NCI-H1694 (cell line): ENCODE results near the gene SHISAL1.
"Not testable (repeated sequence)": the region's sequence is repeated elsewhere in the genome, so short reads cannot be mapped to it uniquely, and the experiment has no call there.

ENCODE experiments used
- DNase-seq: peaks from one replicate; lab custom pipeline; 2025; lab: John Stamatoyannopoulos, UW

SHISAL1 gene

DNA sequence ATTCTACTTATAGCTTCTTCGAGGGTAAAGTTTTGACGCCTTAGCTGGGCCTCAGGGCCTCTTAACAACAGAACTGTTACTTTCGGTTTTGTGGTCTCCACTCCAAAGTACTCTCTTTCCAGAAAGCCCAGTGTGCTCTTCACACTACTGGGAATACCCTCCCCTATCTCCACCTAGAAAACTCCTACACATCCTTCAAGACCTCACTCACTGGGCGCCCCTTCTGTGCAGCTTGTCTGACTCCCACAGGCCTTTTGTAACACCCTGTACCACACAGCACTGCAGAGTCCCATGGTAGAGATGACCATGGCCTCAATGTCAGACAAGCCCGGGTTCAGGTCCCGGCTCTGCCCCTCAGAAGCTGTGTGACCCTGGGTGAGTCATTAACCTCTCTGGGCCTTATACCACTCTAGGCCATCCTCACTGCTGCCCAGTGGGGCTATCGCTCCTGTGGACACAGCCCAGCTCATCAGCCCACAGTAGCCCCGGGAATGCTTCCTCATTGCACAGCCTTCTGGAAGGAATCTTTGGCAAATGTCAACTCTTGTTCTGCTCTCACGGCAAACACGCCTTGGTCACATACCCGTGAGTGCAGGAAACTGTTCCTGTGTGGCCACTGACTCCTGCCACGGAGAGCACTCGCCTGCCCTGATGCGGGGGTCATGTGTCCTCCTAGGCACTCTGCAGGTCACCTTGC lies 51.4 kb downstream of the SHISAL1 start:
- DNase-seq = no peak

DNA sequence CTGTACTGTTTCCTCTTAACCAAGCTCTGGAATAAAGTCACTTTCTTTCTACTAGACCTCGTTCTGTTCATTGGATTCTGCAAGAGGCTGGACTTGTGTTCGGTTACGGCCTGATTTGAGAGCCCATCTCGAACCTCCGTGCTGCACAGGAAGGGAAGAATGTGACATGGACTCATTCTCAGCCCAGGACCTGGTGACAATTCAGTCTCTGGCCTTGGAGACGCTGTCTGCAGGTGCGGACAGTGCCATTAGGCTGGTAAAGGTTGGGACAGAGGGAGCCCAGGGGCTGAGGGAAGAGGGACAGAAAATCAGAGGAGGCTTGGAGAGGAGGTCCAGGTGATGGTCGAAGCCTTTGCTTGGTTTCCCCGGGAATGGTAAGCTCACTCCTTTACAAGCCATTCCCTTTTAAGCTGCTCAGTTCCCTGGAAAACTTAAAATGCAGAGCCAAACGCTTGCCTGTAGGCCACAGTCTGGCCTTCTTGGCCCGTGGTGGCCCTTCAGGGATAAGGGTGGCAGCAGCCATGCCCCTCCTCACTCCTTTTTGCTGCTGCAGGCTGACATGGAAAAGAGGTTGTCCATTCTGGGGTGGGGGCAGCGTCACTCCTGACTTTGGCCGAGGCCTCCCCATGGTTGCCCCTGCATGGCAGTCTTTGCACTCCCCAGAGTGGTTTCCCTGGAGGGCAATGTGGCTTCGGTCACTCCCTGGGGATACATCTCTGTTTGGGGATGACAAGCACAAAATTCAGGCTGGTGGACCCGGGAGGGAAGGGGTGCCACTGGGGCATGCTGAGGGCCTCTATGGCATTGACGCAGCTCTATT lies 52.3 kb downstream of the SHISAL1 start:
- no peak for DNase-seq

DNA sequence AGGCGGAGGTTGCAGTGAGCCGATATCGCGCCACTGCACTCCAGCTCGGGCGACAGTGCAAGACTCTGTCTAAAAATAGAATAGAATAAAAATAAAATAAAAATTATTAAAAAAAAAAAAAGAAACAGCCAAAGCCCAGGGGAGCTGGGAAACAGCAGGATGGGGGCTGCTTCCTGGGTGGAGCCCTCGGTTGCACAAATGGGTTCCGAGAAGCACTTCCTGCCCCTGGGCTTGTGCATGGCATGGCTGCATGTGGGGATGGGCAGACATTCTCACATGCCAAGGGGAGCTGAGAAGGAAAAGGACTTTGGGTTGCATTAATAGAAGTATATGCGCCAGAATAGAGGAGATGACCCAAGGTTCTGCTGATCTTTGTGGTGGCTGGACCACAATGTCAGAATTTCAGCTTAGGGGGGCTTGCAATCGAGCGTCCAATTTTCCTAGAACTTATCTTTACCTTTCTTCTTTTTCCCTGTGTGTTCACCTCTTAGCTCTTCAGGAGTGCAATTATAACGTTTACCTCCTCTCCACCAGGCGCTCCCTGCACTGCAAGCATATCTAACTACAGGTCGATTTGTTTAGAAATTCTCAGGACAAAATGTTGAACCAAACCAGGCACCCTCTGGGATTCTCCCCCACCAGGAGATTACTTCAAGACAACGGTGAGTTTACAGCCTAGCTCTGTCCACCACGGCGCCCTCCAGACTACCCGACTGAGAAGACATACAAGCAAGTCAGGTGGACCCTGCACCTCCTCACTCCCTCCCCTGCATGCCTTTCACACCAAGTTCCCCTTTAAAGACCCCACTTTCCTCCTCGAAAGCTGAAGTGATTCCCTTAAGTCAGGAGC lies 53.2 kb downstream of the SHISAL1 start:
- DNase-seq = no peak

DNA sequence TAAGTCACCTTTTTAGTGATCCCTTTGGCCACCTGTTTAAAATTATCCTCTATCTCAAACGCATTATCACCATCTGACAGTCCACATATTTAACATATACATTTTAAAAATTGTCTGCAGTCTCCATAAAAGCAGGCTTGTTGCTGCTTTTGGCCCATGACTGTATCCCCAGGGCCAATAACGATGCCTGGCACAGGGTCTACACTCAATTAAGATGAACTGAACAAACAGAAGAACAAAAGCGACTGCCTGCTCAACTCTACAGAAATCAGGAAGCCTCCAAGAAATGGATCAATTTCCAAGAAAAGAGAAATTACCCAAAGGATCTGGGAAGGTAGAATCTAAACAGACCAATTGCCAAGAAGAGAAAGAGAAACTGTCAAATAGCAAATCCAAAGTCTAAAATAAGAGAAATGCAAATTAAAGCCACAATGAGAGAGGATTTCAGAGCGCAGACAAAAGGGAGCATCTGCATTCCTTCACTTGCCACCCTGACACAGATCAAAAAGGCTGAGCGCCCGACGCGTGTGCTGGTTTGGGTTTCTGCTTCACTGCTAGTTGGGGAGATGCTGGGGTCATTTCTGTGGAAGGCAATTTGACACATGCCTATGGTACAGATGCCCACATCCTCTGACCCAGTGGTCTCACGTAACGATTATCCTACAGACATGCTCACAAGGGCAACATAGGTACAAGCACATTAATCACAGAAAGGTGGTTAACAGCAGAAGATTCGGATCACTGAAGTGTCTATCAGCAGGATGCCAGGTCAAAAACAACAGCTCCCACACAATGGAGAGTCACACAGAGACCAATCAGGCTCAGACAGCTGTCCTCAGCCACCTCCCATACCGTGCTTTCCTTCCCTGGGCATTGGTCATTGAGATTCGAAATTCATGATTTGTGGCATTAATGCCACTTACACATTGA lies 55.9 kb downstream of the SHISAL1 start:
- no peak for DNase-seq

DNA sequence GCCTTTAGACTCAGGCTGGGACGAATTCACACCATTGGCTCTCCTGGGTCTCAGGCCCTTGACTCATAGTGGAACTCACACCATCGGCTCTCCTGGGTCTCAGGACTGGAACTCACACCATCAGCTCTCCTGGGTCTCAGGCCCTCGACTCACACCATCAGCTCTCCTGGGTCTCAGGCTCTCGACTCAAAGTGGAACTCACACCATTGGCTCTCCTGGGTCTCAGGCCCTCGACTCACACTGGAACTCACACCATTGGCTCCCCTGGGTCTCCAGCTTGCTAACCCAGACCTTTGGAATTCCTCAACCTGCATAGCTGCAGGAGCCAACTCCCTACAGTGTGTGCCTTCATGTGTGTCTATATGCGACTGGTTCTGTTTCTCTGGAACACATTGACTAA lies 56.7 kb downstream of the SHISAL1 start:
- no peak for DNase-seq

DNA sequence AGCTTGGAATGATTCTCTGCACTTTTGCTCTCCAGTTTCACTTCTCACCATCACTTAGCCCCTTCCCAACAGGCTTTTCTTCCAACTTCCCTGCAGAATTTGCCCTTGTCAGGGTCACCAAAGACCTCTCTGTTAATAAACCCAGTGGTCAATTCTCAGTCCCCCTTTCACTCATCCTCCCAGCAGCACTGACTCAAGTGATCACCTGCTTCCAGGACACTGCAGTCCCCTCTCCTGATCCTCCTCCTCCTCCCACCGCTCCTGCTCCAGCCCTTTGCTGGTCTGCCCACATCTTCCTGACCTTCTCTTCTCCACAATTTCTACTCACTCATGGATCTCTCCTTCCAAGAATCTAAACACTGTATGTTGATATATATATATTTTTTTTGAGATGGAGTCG lies 57.9 kb downstream of the SHISAL1 start:
- DNase-seq = no peak

DNA sequence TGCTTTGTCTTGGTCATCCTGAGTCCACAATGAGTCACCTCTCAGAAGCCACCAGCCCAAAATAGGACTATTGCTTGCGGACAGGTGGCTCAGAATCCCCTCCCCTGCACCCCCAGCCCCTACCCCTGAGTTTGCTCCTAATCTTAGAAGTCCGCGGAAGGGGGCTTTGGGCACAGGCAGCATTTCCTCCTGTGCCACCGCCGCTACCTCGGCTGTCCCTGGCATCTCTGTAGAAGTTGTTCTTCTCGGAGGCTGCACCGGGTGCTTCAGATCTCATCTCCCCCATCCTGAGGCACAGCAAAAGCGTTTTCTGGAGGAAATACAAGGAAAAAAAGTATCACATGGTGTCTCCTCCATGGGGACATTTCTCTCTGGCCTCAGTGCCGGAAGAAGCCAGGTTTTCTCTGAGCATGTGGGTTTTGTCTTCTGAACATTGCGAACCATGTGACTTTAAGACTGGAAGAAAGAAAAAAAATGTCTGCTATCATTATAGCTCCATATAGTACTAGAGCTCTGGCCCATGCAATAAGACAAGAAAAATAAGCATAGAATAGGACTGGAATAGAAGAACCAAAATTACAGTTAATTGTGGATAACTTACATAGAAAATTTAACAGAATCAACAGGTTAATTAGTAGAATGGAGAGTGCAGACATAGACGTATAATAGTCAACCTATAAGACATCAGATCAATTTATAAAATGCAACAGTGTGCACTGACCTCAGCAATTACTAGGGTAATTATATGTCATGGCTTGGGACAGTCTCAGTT lies 63.2 kb downstream of the SHISAL1 start:
- no peak for DNase-seq

DNA sequence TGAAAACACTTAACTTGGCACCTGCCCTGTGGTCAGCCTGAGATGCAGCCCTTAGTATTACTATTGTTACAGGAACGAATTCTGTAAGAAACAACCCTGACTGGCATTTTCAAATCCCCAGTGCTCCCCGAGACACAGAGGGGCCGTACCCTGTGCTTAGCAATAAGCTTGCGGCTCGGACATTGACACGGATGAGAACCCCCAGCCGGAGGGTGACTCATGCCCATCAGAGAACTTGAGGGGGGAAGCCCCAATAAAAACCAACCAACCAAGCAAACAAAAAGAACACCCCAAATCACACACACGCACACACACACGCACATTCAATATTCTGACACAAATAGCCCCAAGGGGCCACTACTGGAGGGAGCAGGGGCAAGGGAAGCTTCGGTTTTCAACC lies 63.8 kb downstream of the SHISAL1 start:
- no peak for DNase-seq

DNA sequence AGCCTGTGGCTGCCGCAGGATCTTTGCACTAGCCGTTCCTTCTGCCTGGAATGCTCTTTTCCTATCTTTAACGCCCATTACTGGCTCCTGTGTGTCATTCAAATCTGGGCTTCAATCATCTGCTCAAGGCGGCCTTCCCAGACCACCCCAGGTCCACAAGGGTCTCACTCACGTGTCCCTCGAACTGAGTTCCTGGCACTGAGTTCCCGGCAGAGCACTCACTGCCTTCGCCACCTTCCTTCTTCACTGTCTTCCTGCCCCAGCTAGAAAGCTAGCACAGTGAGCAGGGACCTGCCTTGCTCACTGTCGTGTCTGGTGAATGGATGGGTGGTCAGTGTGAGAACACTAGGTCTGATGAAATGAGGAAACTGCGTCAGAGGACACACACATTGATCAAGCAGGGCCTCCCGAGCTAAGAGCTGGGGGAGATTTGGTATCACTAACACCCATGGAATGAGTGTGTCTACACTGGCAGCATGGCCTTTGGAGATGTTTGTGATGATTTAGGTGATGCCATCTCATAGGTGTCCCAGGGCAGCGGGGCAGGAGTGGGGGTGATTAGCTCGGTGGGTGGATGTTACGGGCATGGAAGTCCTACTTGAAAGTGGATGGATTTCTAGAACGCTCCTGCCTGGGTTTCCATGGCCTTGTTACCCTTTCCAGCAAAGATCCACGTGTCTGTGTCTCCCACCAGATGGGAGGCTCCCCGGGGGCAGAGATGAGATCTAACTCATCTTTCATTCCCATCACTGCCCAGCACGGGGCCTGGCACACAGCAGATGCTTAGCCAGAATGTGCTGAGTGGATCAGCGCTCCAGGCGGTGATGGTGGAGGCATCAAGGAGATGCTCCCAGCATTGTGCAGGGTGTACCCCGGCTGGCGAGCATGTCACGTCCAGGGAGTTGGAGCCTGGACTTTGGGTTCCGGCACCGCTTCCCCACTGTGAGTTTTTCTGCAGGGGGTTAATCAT lies 64.5 kb downstream of the SHISAL1 start:
- DNase-seq = no peak

DNA sequence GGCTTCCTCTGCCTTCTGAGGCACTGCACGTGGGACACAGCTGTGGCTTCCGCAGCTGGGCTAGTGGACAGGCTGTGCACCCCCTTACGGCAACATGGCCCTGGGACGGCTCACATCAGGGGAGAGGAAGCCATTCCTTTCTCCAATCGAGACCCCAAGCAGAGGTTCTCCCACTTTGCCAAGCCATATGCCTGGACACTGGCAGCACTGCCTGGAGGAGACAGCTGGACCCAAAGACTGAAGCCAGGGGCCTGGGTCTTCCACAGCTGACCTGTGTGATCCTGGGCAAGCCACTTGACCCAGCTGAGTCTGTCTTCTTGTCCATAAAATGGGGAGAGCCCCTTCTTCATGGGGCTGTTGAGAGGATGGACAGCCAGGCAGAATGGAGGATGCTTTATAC lies 65.4 kb downstream of the SHISAL1 start:
- no peak for DNase-seq

DNA sequence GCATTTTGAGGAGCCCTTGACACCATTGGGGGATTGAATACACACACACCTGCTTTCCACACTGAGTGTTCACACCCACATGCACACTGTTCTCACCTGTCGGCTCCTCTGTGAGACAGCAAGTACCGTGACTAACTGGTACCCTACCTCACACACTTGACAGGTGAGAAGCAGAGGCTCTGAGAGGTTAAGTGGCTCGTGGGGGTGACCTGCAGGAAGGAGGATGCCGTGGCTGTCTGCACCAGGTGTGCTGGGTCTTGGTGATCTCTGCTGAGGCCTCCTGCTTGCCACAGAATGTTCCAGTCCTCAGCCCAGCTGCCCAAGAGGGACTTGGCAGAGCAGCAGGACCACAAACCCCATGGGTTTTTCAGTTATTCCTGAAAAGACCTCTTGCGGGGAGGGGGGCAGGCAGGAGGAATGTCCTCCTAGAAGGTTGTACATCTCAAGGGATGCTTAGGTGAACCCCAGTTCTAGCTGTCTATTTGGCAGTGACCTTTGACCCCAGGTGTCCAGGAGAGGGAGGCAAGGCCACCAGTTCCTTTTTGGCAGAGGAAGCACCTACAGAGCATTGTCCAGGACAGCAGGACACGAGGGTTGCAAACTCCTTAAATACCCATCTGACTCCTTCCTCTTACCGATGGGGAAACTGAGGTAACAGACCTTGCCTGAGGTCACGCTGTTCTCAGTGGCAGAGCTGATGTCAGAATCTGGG lies 66.0 kb downstream of the SHISAL1 start:
- DNase-seq = no peak

DNA sequence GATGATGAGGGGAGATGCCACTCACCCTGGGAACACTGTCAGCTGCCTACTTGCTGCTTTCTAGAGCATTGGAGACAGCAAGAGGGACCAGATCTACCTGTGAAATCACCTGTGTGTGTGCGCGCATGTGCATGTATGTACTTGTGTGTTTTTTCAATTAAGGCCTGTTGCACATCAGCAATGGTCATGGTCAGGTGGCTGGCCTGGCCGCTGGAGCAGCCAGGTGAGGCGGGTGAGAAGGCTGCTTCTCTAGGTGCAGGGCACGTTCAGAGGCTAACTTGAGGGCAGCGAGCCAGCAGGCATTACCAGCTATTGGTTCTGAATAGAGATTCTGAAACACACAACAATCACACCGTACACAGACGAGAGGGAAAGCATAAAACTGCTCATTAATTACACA lies 66.9 kb downstream of the SHISAL1 start:
- no peak for DNase-seq

DNA sequence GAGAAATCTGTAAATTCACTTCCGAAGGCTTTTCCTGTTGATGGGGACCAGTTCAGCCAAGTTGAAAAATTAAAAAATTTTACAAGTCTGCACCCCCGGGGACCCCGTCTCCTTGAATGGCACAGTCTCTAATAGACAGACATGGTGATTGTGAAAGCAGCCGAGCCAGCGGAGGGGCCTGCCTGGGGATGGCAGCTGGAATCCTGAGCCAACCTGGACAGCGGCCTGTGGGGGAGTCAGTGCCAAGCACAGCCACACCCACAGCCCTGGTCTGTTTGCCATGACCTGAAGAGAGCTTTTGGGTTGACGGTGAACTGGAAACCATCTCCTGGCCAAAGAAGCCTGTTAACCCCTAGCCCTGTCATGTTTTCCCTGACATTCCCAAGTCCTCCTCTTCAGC lies 67.3 kb downstream of the SHISAL1 start:
- no peak for DNase-seq

DNA sequence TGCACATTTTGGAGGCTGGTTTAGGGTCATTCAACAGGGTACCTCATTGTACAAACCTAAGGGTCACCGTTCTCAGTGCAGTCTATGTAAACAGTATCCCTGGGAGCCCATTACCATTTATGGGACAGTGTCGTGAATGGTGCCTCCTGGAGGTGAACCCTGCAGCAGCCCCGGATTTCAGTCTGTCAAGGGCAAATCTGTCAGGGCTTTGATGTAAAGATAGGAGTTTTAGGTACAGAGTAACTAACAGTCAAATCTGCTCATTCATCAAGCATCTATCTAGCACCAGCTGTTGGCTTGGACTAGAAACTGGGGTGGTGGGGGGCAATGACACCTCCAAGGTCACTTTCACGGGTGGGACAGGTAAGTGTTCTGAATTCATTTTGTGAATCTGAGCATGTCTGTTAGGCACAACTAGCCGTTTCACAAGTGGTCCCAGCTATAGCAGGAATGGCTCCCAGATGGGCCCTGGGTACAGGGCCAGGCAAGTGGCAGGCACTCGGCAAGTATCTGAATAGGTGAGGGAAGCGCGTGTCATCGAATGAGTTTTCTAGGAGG lies 68.4 kb downstream of the SHISAL1 start:
- DNase-seq = no peak

DNA sequence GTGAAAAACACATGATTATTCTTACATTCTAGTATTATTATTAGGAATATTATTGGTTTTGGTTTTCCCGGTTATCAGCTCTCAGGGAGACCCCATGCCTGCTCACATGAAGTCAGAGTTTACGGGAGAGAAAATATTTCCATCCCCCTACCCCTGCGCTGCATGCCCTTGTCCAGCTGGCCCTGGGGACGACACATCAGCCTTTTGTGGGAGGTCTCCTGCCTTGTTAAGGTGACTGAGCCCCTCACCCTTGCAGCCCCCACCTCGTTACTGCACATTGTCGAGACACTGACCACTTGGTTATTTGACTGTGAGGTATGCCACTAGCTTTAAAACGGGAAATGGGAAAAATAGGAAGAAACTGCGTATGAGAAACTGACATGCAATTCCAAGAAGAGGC lies 69.0 kb downstream of the SHISAL1 start:
- DNase-seq = no peak

DNA sequence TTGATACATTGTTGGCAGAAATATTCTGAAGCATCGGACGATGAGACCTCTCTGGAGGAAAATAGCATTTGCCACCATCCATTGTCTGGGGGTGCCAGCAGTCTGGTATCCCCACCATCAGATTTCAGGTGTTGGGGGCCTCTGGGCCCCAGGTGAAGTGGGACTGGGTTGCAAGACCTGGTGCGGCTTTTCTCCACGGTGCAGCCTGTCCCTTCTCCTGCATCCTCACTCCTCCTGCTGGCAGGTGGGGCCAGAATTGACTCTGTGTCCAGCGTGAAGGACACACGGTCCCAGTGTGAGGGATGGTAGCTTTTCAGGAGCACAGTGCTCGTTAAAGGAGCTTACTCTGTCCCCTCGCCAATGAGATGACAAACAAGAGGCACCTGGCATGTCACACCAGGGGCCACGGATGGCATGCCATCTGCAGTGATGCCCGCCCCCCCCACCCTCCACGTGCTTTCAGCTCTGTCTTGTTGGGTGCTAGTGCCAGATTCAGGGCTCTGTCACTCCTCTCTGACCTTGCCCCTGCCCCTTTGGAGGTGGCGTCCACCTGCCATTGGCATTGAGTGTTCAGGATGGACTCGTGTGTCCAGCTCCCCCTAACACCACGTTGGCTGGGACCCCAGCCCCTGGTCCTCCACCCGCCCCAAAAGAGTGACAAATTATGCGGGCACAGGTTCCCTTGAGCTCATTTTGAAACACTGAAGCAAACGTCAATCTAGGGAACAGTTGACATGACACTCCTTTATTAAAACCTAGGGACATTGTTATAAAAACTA lies 69.6 kb downstream of the SHISAL1 start:
- no peak for DNase-seq

DNA sequence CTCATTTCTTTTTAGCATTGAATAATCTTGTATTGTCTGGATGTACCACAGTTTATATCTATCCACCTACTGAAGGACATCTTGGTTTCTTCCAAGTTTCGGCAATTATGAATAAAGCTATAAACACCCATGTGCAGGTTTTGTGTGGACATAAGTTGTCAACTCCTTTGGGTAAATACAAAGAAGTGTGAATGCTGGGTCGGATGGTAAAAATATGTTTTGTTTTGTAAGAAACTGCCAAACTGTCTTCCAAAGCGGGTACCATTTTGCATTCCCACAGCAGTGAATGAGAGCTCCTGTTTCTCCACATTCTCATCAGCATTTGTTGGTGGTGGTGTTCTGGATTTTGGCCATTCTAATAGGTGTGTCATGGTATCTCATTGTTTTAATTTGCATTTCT lies 71.6 kb downstream of the SHISAL1 start:
- DNase-seq = not testable (repeated sequence)

DNA sequence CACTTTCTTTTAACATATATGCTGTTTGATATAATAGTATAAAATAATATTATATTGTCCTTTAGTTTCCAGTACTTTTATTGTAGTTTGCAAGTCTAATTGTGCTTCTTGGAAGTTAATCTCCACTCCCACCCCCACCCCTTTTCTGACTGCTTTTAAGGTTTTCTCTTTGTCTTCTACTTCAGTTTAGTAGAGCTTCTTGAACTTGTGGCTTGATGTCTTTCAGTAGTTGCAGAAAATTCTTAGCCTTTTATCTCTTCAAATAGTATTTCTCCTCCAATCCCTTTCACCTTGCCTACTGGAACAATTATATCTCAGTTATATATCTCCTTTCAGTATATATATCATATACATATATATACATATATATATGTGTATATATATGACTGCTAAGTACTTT lies 75.5 kb downstream of the SHISAL1 start:
- no peak for DNase-seq
